HFF-Myc (cell line): ENCODE data around the gene PCF11.

Experiments
- DNase-seq: peaks from one replicate; pipeline ENCODE4 v3.0.0-alpha.2; 2011; ENCODE audit warnings: low read depth; ENCODE audit errors: extremely low read depth
- H3K4me3 ChIP-seq: replicated peaks from 2 replicates; pipeline ENCODE4 v1.5.1; 2011; ENCODE audit warnings: low read depth, mild to moderate bottlenecking, control low read depth, low read length
- TF ChIP-seq, protein P1 (sequence below): IDR thresholded peaks from 2 replicates; pipeline ENCODE4 v1.5.1; 2012; ENCODE audit warnings: mild to moderate bottlenecking, low read depth, low read length, control low read depth; ENCODE audit errors: missing control alignments

PCF11 gene

DNA sequence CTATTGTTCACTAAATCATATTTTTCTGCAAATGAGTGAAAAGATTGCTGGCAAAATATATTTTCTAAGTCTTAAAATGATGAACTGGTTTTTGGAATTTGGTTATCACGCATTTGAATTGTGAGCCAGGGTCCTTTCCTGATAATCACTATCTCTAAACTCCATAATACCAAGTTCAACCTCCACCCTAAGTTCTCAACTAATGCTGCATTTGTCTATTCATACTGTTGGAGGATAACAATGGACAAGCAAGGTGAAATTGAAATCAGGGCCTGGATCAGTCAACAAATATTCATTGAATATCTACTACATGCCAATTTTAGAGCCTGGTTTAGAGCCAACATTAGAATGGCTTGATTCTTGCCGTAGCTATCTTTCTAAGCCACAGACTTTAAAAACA lies 4.7 kb upstream of the PCF11 start:
- H3K4me3 ChIP-seq: no peak overlapping the region
- no peak for DNase-seq
- TF ChIP-seq, protein P1, sequence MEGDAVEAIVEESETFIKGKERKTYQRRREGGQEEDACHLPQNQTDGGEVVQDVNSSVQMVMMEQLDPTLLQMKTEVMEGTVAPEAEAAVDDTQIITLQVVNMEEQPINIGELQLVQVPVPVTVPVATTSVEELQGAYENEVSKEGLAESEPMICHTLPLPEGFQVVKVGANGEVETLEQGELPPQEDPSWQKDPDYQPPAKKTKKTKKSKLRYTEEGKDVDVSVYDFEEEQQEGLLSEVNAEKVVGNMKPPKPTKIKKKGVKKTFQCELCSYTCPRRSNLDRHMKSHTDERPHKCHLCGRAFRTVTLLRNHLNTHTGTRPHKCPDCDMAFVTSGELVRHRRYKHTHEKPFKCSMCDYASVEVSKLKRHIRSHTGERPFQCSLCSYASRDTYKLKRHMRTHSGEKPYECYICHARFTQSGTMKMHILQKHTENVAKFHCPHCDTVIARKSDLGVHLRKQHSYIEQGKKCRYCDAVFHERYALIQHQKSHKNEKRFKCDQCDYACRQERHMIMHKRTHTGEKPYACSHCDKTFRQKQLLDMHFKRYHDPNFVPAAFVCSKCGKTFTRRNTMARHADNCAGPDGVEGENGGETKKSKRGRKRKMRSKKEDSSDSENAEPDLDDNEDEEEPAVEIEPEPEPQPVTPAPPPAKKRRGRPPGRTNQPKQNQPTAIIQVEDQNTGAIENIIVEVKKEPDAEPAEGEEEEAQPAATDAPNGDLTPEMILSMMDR: no peak

DNA sequence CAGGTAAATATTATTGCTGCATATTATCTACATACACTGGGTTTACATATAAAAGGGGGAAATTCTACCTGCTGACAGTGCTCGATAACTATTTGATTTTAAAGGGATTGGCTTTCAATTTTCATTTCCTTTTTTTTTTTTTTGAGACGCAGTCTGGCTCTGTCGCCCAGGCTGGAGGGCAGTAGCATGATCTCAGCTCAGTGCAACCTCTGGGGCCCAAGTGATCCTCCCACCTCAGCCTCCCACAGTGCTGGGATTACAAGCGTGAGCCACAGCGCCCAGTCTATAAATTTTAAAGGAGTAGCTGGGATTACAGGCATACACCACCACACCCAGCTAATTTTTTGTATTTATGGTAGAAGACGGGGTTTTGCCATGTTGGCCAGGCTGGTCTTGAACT lies 3.2 kb upstream of the PCF11 start:
- TF ChIP-seq, protein P1: no peak
- no peak for DNase-seq

DNA sequence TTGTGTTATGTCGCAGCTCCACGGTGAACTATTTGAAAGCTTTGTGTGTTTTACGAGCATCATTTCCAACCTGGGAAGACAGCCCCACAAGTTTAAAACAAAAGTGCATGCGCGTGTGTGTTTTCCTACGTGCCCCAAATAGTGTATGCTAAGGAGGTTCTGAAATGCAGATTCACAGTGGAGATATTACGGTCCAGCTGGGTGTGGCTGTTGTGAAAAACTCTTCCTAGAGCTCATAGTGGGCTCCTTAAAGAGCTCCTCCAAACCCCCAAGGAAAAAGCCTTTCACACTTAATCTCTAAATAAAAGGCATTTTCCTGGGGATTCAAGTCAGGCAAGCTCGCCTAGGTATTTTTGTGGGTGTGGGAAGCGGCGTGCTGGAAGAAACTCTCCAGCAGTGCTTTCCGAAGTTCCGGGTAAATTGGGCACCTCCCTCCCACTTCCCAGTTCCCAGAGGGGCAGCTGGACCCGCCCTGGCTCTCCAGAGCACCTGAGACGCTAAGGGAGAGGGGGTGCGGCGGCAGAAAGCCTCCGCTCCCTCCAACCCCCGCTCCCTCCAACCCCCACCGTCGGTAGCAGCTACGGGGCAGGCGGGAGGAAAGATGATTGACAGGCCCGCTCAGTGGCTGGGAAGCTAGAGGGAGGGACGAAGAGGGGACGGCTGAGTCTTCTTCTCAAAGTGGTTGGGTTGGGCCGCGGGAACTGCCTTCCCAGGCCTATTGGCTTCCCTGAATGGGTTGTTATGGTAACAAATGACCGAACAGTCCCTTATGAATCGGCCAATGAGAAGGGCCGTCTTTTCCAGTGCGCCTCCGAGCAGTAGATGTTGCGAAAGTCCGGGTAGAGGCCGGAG lies 561 bp upstream of the PCF11 start:
- peak; percentile 99 for DNase-seq
- TF ChIP-seq, protein P1: no peak
- peak overlapping the region; percentile 99 for H3K4me3 ChIP-seq

More for the DNA sequence above, 3.2 kb upstream of the PCF11 start:
- H3K4me3 ChIP-seq: no peak overlapping the region

DNA sequence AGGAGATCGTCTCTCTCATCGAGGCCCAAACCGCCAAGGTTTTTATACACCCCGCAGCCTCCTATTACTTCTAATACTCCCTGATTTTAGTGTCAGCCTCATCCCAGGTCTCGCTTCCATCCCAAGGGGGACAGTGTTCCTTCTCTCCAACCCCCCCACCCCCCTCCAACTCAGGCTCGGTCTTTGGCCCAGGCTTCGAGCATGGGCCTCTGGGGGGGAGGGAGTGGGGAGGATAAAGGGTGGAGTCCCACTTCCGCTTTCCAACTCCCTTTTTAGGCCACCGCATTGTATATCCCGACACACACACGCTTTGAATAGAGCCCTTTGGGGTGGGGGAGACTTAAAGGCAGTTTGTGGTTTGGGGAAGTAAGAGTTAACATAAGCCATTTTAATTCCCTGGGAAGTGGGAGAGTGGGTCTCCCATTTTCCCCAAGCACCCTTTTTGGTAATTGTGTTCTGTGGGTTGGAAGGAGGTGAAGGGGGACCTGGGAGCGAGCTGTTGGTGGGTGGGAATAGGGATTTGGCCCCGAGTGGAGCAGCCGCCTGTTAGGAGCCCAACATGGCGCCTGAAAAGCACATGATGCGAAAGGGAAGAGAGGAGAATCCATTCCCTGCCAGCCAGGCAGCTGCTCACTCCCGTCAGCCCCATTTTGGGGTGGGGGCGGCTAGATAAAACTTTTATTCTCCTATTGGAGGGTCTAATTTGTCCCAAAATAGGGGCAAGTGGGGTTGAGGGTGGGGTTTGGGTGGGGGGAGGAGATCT lies 844 bp downstream of the PCF11 start:
- peak overlapping the region; percentile 99 for H3K4me3 ChIP-seq
- TF ChIP-seq, protein P1: no peak
- no peak for DNase-seq

DNA sequence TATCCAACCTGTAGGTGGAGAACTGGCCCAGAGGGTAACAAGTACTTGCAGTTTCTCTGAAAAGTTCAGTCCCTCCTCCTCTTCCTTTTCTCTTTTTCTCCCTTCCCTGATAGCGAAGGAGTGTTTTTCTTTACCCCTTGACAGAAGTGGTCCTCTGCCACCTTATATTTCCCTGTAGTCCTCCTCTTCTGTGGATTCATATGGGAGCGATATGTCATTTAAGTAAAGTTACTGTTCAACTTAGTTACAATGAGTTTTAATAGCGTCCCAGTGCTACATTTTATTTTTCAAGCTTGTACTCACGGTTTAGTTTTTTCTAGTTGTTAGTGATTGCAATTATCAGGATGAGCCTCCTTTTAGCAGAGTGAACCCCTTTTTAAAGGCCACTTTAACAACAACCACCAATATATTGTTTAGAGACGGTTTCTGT lies 1.4 kb downstream of the PCF11 start:
- no peak for DNase-seq
- TF ChIP-seq, protein P1: no peak

DNA sequence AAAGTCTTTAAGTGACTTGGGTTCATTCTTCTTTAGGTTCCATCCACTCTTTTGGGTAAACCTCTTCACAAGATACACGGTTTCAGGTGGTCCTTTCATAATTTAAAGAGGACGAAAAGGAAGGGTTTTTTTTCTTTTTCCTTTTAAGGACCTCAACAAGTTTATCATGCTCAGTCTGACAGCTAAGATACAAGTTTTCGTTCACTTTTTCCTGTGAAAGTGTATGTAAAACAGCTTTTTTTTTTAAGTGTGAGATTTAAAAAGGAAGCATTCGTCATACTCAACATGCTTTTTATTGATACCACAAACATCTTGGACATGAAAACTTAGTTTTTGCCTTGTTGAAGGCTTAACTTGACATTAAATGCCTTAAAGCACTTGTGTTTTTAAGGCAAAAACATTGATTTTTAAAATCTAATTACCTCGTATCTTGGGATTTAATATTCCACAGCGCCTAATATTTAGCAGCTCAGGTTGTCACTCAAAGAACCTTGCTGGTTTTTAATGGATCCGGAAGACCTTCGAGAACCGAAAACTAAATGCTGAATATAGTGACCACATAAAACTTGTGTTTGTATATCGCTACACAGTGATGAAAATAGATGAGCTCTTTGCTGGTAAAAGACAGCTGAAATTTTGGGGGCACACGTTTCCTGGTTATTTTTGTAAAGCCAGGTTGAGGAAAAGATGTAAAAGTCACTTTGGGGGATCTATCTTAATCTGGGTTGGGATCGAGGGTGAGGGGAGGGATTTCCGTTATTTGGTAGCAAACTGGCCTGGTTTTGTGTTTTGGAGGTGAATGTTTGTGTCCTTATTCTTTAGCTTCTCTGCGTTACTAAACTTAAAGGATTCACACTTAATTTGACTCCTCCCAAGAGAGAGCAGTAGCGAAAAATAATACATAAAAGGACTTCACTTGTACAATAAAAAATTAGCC lies 2.3 kb downstream of the PCF11 start:
- TF ChIP-seq, protein P1: no peak
- DNase-seq: no peak
- peak overlapping the region; percentile 99 for H3K4me3 ChIP-seq

More for the DNA sequence above, 1.4 kb downstream of the PCF11 start:
- peak overlapping the region; percentile 99 for H3K4me3 ChIP-seq
